HepG2 (cell line): ENCODE data around the gene ZNF548. TPM values are rescaled to one million over a fixed set of nuclear protein-coding genes. Genes with fewer than 3 reads are reported as not detected.

Experiments used
- CEBPZ ChIP-seq: IDR thresholded peaks from 2 replicates; pipeline ENCODE4 v1.6.1; 2012; ENCODE audit warnings: low read length, improper control_type of control experiment
- GATA4 ChIP-seq: sonication (generic); IDR thresholded peaks from 2 replicates; pipeline ENCODE4 v1.6.1; 2016; ENCODE audit warnings: antibody characterized with exemption, low read depth, borderline replicate concordance
- HDAC6 ChIP-seq: fragments of 200-600 bp; sonication (generic); IDR thresholded peaks from 2 replicates; pipeline ENCODE4 v1.7.0; 2017; ENCODE audit warnings: mild to moderate bottlenecking, antibody characterized with exemption, low read length, low read depth
- HNRNPK ChIP-seq: fragments of 200-400 bp; formaldehyde crosslinking; IDR thresholded peaks from 2 replicates; pipeline ENCODE4 v1.6.1; 2018; ENCODE audit warnings: low read length, low read depth, moderate library complexity, mild to moderate bottlenecking; ENCODE audit not compliant: poor library complexity, severe bottlenecking
- IRF9 ChIP-seq: sonication (generic); formaldehyde crosslinking; IDR thresholded peaks from 2 replicates; pipeline ENCODE4 v1.8.0; 2022; ENCODE audit warnings: missing genetic modification reagents, mild to moderate bottlenecking, borderline replicate concordance
- MYC ChIP-seq: sonication (generic); formaldehyde crosslinking; IDR thresholded peaks from 2 replicates; pipeline ENCODE4 v1.9.0; 2021; ENCODE audit warnings: missing genetic modification reagents, borderline replicate concordance
- PRDM4 ChIP-seq: sonication (generic); formaldehyde crosslinking; IDR thresholded peaks from 2 replicates; pipeline ENCODE4 v1.9.0; 2021; ENCODE audit warnings: missing genetic modification reagents, borderline replicate concordance
- PRMT3 ChIP-seq: sonication (generic); formaldehyde crosslinking; IDR thresholded peaks from 2 replicates; pipeline ENCODE4 v1.8.1; 2022; ENCODE audit warnings: low read depth, mild to moderate bottlenecking, moderate library complexity, missing genetic modification reagents, borderline replicate concordance
- RERE ChIP-seq: IDR thresholded peaks from 2 replicates; pipeline ENCODE4 v1.6.1; 2016; ENCODE audit warnings: low read depth, missing genetic modification reagents, missing compliant biosample characterization
- ZBTB8A ChIP-seq: sonication (generic); formaldehyde crosslinking; IDR thresholded peaks from 2 replicates; pipeline ENCODE4 v1.4.0; 2020; ENCODE audit warnings: mild to moderate bottlenecking, low read depth, missing genetic modification reagents, borderline replicate concordance
- ZGPAT ChIP-seq: IDR thresholded peaks from 2 replicates; pipeline ENCODE4 v1.6.1; 2016; ENCODE audit warnings: mild to moderate bottlenecking
- ZNF256 ChIP-seq: sonication (generic); formaldehyde crosslinking; conservative IDR thresholded peaks from 2 replicates; pipeline ENCODE4 v1.4.0; 2020; ENCODE audit warnings: missing genetic modification reagents
- ZNF816 ChIP-seq: sonication (generic); formaldehyde crosslinking; IDR thresholded peaks from 2 replicates; pipeline ENCODE4 v1.8.0; 2022; ENCODE audit warnings: missing genetic modification reagents, mild to moderate bottlenecking, borderline replicate concordance
- polyA plus RNA-seq, 8 experiments: library from polyadenylated mRNA; depleted of rRNA in 3 of 8; stranded (reverse) in 7 of 8; unstranded in 1 of 8; fragments of >200 nt; fragmentation: Illumina TruSeq in 4 of 8; extraction: Trizol in 4 of 8; gene quantifications; 2 replicates each; pipeline versions ENCODE4 v1.2.1 to v1.2.3, GENCODE V29; 2011 to 2016; ENCODE audit warnings: low read depth in 4 of 8, missing spikeins in 1 of 8, mixed read lengths in 1 of 8; ENCODE audit not compliant: insufficient read depth in 1 of 8
- total RNA-seq, 5 experiments: library from RNA; depleted of rRNA; stranded (reverse); fragments of >200 nt; fragmentation: Illumina TruSeq; extraction: Trizol; gene quantifications; 2 replicates each; pipeline ENCODE4 v1.2.3, GENCODE V29; 2016; ENCODE audit warnings: low read depth in 1 of 5

Gene ZNF548
- total and polyA plus RNA-seq, 2 of the 13 experiments (the other 11 are each of a cell fraction or from before 2014, with no cell fraction given), result 19.6 to 24.9 TPM

GRCh38 chr19:57389730-57390598 is at the start of gene ZNF548 (continued):
- TF ChIP-seq RERE (CRISPR knock-in tag), result no peak
- no peak for TF ChIP-seq ZNF816 (CRISPR knock-in tag)
- TF ChIP-seq GATA4, result no peak
- peak; percentile 41; the same call in 1 of the 2 replicates for TF ChIP-seq MYC (CRISPR knock-in tag)
- no peak for TF ChIP-seq ZBTB8A (CRISPR knock-in tag)
- no peak for TF ChIP-seq ZNF256 (CRISPR knock-in tag)
- no peak for TF ChIP-seq PRDM4
- no peak for TF ChIP-seq HDAC6
- no peak for TF ChIP-seq CEBPZ
- TF ChIP-seq HNRNPK, result no peak
- peak; percentile 76; the same call in 1 of the 2 replicates for TF ChIP-seq ZGPAT (CRISPR knock-in tag)
- no peak for TF ChIP-seq PRMT3 (CRISPR knock-in tag)
- TF ChIP-seq IRF9 (CRISPR knock-in tag), result no peak
